GM12878 (cell line): Measurements from ENCODE around the gene CRYBB1.

Source experiments
- CEBPB ChIP-seq, 2 experiments: fragments of 150-350 bp in 1 of 2; IDR thresholded peaks; 2 replicates each; pipeline ENCODE4 v1.6.1; 2012 to 2014; ENCODE audit warnings: low read depth in 2 of 2, low read length in 2 of 2, borderline replicate concordance in 1 of 2, inconsistent platforms in 1 of 2
- EZH2 ChIP-seq: IDR thresholded peaks from 2 replicates; pipeline ENCODE4 v1.6.1; 2012; ENCODE audit warnings: low read depth, mild to moderate bottlenecking, control low read depth, inconsistent platforms, low read length, borderline replicate concordance; ENCODE audit not compliant: control insufficient read depth
- IRF3 ChIP-seq: fragments of 450-650 bp; IDR thresholded peaks from 2 replicates; pipeline ENCODE4 v1.6.1; 2014; ENCODE audit warnings: mild to moderate bottlenecking
- PAX5 ChIP-seq: IDR thresholded peaks from 2 replicates; pipeline ENCODE4 v1.6.1; 2011; ENCODE audit warnings: low read depth, low read length, borderline replicate concordance
- PKNOX1 ChIP-seq: fragments of 450-650 bp; IDR thresholded peaks from 2 replicates; pipeline ENCODE4 v1.6.1; 2016; ENCODE audit warnings: mild to moderate bottlenecking
- POLR2A ChIP-seq: IDR thresholded peaks from 2 replicates; pipeline ENCODE4 v1.6.1; 2011; ENCODE audit warnings: low read depth, mild to moderate bottlenecking, low read length
- POLR2AphosphoS5 ChIP-seq: IDR thresholded peaks from 2 replicates; pipeline ENCODE4 v1.6.1; 2011; ENCODE audit warnings: mild to moderate bottlenecking, low read length, inconsistent platforms
- RFX5 ChIP-seq: IDR thresholded peaks from 2 replicates; pipeline ENCODE4 v1.6.1; 2011; ENCODE audit warnings: low read depth, low read length, improper control_type of control experiment
- SIX5 ChIP-seq: IDR thresholded peaks from 2 replicates; pipeline ENCODE4 v1.6.1; 2011; ENCODE audit warnings: mild to moderate bottlenecking, low read depth, low read length, moderate library complexity; ENCODE audit not compliant: severe bottlenecking
- SMARCA5 ChIP-seq: fragments of 450-650 bp; IDR thresholded peaks from 2 replicates; pipeline ENCODE4 v1.6.1; 2017; ENCODE audit warnings: mild to moderate bottlenecking
- SMC3 ChIP-seq: IDR thresholded peaks from 2 replicates; pipeline ENCODE4 v1.6.1; 2011; ENCODE audit warnings: low read length, improper control_type of control experiment, borderline replicate concordance
- SREBF2 ChIP-seq: IDR thresholded peaks from 2 replicates; pipeline ENCODE4 v1.6.1; 2012; ENCODE audit warnings: mild to moderate bottlenecking, low read length
- ZBED1 ChIP-seq: IDR thresholded peaks from 2 replicates; pipeline ENCODE4 v1.6.1; 2016; ENCODE audit warnings: borderline replicate concordance
- TF ChIP-seq, protein P1 (sequence below), 3 experiments: IDR thresholded peaks in 2 of 3; conservative IDR thresholded peaks in 1 of 3; 2 replicates each; pipeline ENCODE4 v1.5.1; 2011; ENCODE audit warnings: low read depth in 3 of 3, low read length in 3 of 3, mild to moderate bottlenecking in 3 of 3, control low read depth in 2 of 3, moderate library complexity in 2 of 3, inconsistent platforms in 1 of 3, mixed read lengths in 1 of 3; ENCODE audit not compliant: control insufficient read depth in 2 of 3, insufficient read depth in 1 of 3; ENCODE audit errors: extremely low read depth in 1 of 3

GRCh38 chr22:26589367-26589844 is 28.4 kb downstream of the CRYBB1 start:
- TF ChIP-seq IRF3 (no peak), RFX5 (no peak), SMARCA5 (no peak), SIX5 (no peak), EZH2 (no peak), CEBPB (IDR thresholded peaks at IDR 0.05; ENCODE audit: borderline replicate concordance in 1 of 2, low read depth in 2 of 2, low read length in 2 of 2) (no peak), ZBED1 (no peak), SREBF2 (no peak), PKNOX1 (no peak), POLR2AphosphoS5 (no peak), SMC3 (no peak), POLR2A (no peak), PAX5 (no peak)
- TF ChIP-seq, protein P1, sequence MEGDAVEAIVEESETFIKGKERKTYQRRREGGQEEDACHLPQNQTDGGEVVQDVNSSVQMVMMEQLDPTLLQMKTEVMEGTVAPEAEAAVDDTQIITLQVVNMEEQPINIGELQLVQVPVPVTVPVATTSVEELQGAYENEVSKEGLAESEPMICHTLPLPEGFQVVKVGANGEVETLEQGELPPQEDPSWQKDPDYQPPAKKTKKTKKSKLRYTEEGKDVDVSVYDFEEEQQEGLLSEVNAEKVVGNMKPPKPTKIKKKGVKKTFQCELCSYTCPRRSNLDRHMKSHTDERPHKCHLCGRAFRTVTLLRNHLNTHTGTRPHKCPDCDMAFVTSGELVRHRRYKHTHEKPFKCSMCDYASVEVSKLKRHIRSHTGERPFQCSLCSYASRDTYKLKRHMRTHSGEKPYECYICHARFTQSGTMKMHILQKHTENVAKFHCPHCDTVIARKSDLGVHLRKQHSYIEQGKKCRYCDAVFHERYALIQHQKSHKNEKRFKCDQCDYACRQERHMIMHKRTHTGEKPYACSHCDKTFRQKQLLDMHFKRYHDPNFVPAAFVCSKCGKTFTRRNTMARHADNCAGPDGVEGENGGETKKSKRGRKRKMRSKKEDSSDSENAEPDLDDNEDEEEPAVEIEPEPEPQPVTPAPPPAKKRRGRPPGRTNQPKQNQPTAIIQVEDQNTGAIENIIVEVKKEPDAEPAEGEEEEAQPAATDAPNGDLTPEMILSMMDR (IDR thresholded peaks at IDR 0.05 in 2 of 3, conservative IDR thresholded peaks at IDR 0.05 in 1 of 3; ENCODE audit: control insufficient read depth in 2 of 3, extremely low read depth in 1 of 3, insufficient read depth in 1 of 3, low read depth in 3 of 3, low read length in 3 of 3) = no peak
